GM12878 (cell line): ENCODE measurements around the gene SSR1. TPM values are rescaled to one million over a fixed set of nuclear protein-coding genes. Genes with fewer than 3 reads are reported as not detected.

Experiments used
- ATAC-seq: fragments of 200-7000 bp; cut with Tn5 transposase; 3 replicates; pipeline ENCODE4 v1.9.1; 2020; ENCODE audit warnings: mild to moderate bottlenecking, moderate library complexity
- BruUV-seq: library from RNA; stranded (reverse); fragments of 400-500 nt; replicated peaks from 2 replicates; lab custom pipeline; 2021; lab: Mats Ljungman, UMichigan
- CTCF ChIA-PET: fragments of 300-600 bp; sonication (Branson Sonifier 250); formaldehyde crosslinking; extraction: SDS; loops from one replicate; lab custom pipeline; 2021; ENCODE audit warnings: inconsistent platforms; lab: Yijun Ruan, JAX
- POLR2A ChIA-PET: fragments of 350-600 bp; formaldehyde crosslinking; extraction: SDS; loops from one replicate; lab custom pipeline; 2021; ENCODE audit warnings: inconsistent platforms; lab: Charles Lee
- RAD21 ChIA-PET: fragments of 300-600 bp; sonication (Branson Sonifier 250); formaldehyde crosslinking; loops from one replicate; lab custom pipeline; 2023; ENCODE audit warnings: antibody characterized with exemption; ENCODE audit not compliant: unreplicated experiment; lab: Charles Lee
- SMC1A ChIA-PET: fragments of 300-600 bp; sonication (Branson Sonifier 250); formaldehyde crosslinking; loops from one replicate; lab custom pipeline; 2023; ENCODE audit not compliant: unreplicated experiment, uncharacterized antibody; lab: Charles Lee
- DNase-seq: peaks from one replicate; pipeline ENCODE4 v3.0.0-alpha.2; 2011; ENCODE audit warnings: low read depth, low spot score
- FAIRE-seq: peaks from 3 replicates; lab custom pipeline; 2011; peaks lifted over from hg19 to GRCh38; lab: Jason Lieb, UNC
- H2AFZ ChIP-seq: 2 replicates; pipeline ENCODE4 v1.6.0; 2011; ENCODE audit warnings: low read depth, low read length, control low read depth; ENCODE audit not compliant: control insufficient read depth
- H3K27ac ChIP-seq: 2 replicates; pipeline ENCODE4 v1.5.1; 2011; ENCODE audit warnings: control low read depth; ENCODE audit not compliant: control insufficient read depth, insufficient read depth
- H3K27me3 ChIP-seq, 2 experiments: replicated peaks in 1 of 2; 2 replicates each; pipeline versions ENCODE4 v1.6.0 to v1.6.1; 2011; ENCODE audit warnings: low read length in 1 of 2; ENCODE audit not compliant: control insufficient read depth in 2 of 2, insufficient read depth in 2 of 2
- H3K36me3 ChIP-seq, 2 experiments: 2 replicates each; pipeline ENCODE4 v1.5.1; 2011; ENCODE audit warnings: low read length in 1 of 2; ENCODE audit not compliant: control insufficient read depth in 2 of 2, insufficient read depth in 2 of 2
- H3K4me1 ChIP-seq: 2 replicates; pipeline ENCODE4 v1.6.1; 2011; ENCODE audit warnings: mild to moderate bottlenecking, low read length, moderate library complexity, mixed read lengths; ENCODE audit not compliant: control insufficient read depth, insufficient read depth
- H3K4me2 ChIP-seq: 2 replicates; pipeline ENCODE4 v1.6.0; 2011; ENCODE audit warnings: control low read depth; ENCODE audit not compliant: control insufficient read depth, insufficient read depth
- H3K4me3 ChIP-seq: fragments of 200-600 bp; sonication (generic); 2 replicates; pipeline ENCODE4 v1.5.1; 2016
- H3K79me2 ChIP-seq: 2 replicates; pipeline ENCODE4 v1.6.0; 2011; ENCODE audit warnings: low read length; ENCODE audit not compliant: control insufficient read depth, insufficient read depth
- H3K9ac ChIP-seq: 2 replicates; pipeline ENCODE4 v1.8.0; 2011; ENCODE audit warnings: low read length, control low read depth, mixed read lengths; ENCODE audit not compliant: control insufficient read depth, insufficient read depth
- H3K9me3 ChIP-seq: replicated peaks from 3 replicates; pipeline ENCODE4 v1.5.1; 2011; ENCODE audit warnings: mild to moderate bottlenecking, low read length; ENCODE audit not compliant: control insufficient read depth, insufficient read depth
- H4K20me1 ChIP-seq: 2 replicates; pipeline ENCODE4 v1.6.0; 2011; ENCODE audit not compliant: control insufficient read depth, insufficient read depth
- CBX3 ChIP-seq: fragments of 200-600 bp; sonication (generic); IDR thresholded peaks from 2 replicates; pipeline ENCODE4 v1.6.1; 2016; ENCODE audit warnings: low read depth, borderline replicate concordance
- CHD4 ChIP-seq: fragments of 200-600 bp; sonication (generic); IDR thresholded peaks from 2 replicates; pipeline ENCODE4 v1.6.1; 2016; ENCODE audit warnings: mild to moderate bottlenecking
- EP300 ChIP-seq, 2 experiments: fragments of 150-350 bp in 1 of 2; IDR thresholded peaks; 2 replicates each; pipeline ENCODE4 v1.6.1; 2011 to 2012; ENCODE audit warnings: low read depth in 2 of 2, low read length in 2 of 2, borderline replicate concordance in 1 of 2, improper control_type of control experiment in 1 of 2, inconsistent platforms in 1 of 2; ENCODE audit not compliant: control insufficient read depth in 1 of 2
- IRF4 ChIP-seq: IDR thresholded peaks from 2 replicates; pipeline ENCODE4 v1.6.1; 2011; ENCODE audit warnings: low read depth, low read length
- YBX1 ChIP-seq: fragments of 450-650 bp; IDR thresholded peaks from 2 replicates; pipeline ENCODE4 v1.6.1; 2016; ENCODE audit warnings: antibody characterized with exemption
- WGBS: methylation state at CpG from one replicate; pipeline ENCODE4 v1.1.6; 2016; ENCODE audit warnings: low lambda C conversion rate; ENCODE audit not compliant: insufficient replicate concordance, insufficient coverage; ENCODE audit errors: missing lambda C conversion rate; 5-methylcytosine and 5-hydroxymethylcytosine counted together
- in situ Hi-C: fragments of 300-500 bp; cut with MboI; formaldehyde crosslinking; loops from 9 replicates; pipeline ENCODE4 v1.14.3; 2018; ENCODE audit warnings: mixed read lengths
- intact Hi-C: fragments of 100-400 bp; cut with micrococcal nuclease; formaldehyde crosslinking; loops from one replicate; pipeline ENCODE4 v1.14.2; 2022; ENCODE audit not compliant: unreplicated experiment
- polyA plus RNA-seq, 11 experiments: library from polyadenylated mRNA; depleted of rRNA in 4 of 11; unstranded in 6 of 11; stranded (reverse) in 5 of 11; fragments of >200 nt; fragmentation: Nextera tagmentation in 4 of 11; fragmentation: Illumina TruSeq in 1 of 11; extraction: Ambion mirVana in 4 of 11; extraction: Trizol in 1 of 11; gene quantifications; 1 replicate in 1 of 11; 2 replicates in 10 of 11; pipeline versions ENCODE4 v1.2.1 to v1.2.3, GENCODE V29; 2011 to 2016; ENCODE audit warnings: inconsistent platforms in 2 of 11, missing spikeins in 2 of 11, low read depth in 1 of 11
- total RNA-seq, 4 experiments: library from RNA; depleted of rRNA in 3 of 4; stranded (reverse); fragments of >200 nt in 3 of 4; fragmentation: Illumina TruSeq in 1 of 4; extraction: Trizol in 1 of 4; gene quantifications; 2 replicates each; pipeline versions ENCODE4 v1.2.1 to v1.2.3, GENCODE V29; 2013 to 2021
- TF ChIP-seq, protein P1 (sequence below): fragments of 450-650 bp; formaldehyde crosslinking; IDR thresholded peaks from 2 replicates; pipeline ENCODE4 v1.5.0; 2022; ENCODE audit warnings: mild to moderate bottlenecking, missing genetic modification characterization
- TF ChIP-seq, protein P2 (sequence below): fragments of 450-650 bp; IDR thresholded peaks from 2 replicates; pipeline ENCODE4 v1.6.1; 2017; ENCODE audit warnings: antibody characterized with exemption, mild to moderate bottlenecking, moderate library complexity

SSR1 gene
- total and polyA plus RNA-seq, 10 of the 15 experiments (the other 5 are each of a cell fraction or from before 2014, with no cell fraction given), result 42.0 to 209 (median 128) TPM

GRCh38 chr6:7239590-7239948, 73.4 kb downstream of the SSR1 start:
- intact Hi-C loops (loop anchor here (5.0 kb wide), 3 partner anchors 82 to 322 kb away; partner anchors contain the start of gene RREB1), in situ Hi-C loops (no loop called here)
- Histone ChIP-seq H3K4me1 (peaks cover 66% of the 10 kb centered on the region), H2AFZ (no peak overlapping the region), H3K9ac (no peak overlapping the region), H3K27ac (no peak overlapping the region; the same call in 1 of the 2 replicates), H4K20me1 (no peaks in the 10 kb centered on the region; the same call in none of the 2 replicates), H3K9me3 (no peaks in the 10 kb centered on the region; the same call in 2 of the 3 replicates), H3K4me3 (no peak overlapping the region), H3K4me2 (no peak overlapping the region), H3K79me2 (peaks cover 32% of the 10 kb centered on the region), H3K27me3 (no peaks in the 10 kb centered on the region), H3K36me3 (peaks cover 7 to 36% of the 10 kb centered on the region in 2 experiments)
- POLR2A ChIA-PET, result interaction anchor here (2.2 kb wide), 1 partner anchor 104 kb away, joined by 8 read pairs; no protein-coding TSS in a partner anchor
- SMC1A ChIA-PET, result interaction anchor here (1.1 to 4.3 kb wide), 8 partner anchors 119 to 562 kb away, joined by 3 to 35 read pairs (median 8); no protein-coding TSS in a partner anchor
- RAD21 ChIA-PET, result interaction anchor here (0.9 to 4.3 kb wide), 8 partner anchors 83 to 563 kb away, joined by 3 to 19 read pairs (median 4); no protein-coding TSS in a partner anchor
- ATAC-seq, result no peak
- FAIRE-seq, result no peak
- WGBS, result 94% methylated on average over 5 of the region's 5 CpGs
- DNase-seq, result no peak
- TF ChIP-seq YBX1 (no peak), CHD4 (no peak), CBX3 (no peak)
- no TSS peak for BruUV-seq
- CTCF ChIA-PET, result interaction anchor here (0.6 to 3.5 kb wide), 24 partner anchors 13 to 649 kb away, joined by 3 to 25 read pairs (median 4); no protein-coding TSS in a partner anchor

DNA sequence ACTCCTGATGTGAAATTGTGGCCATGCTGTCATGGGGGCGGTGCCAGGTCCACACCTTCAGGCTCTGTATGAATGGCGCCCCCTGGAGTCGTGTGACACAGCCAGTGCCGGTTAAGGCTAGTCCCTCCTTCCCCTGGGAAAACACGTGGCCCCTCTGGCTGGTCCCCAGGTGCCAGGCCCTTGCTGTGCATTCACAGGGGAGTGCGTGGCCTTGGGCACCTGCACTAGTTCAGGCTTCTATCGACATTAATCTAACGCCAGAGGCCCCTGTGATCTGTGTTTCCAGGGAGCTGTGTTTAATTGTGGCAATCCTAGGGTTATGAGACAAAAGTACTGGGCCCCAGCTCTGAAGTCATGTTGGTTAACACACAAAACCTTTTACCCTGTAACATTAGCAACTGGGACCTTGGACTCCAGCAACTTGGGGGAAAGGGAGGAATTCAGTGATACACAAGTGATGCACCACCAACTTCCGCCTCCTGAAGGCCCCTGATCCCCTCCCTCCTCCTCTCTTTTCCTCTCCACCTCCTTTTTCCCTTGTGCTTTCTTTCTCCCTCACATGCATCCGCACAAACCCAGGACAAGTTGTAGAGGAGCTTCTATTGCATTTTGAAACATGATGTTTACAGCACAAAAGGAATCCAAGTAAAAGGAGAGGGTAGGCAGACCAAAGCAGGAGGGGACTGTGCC, 74.0 kb downstream of the SSR1 start:
- peaks cover 35% of the 10 kb centered on the region for H3K79me2 ChIP-seq
- H3K4me1 ChIP-seq, result peaks cover 71% of the 10 kb centered on the region
- no TSS peak for BruUV-seq
- ATAC-seq (peak; percentile 74), DNase-seq (no peak), FAIRE-seq (peak; percentile 72)
- no peak overlapping the region for H3K4me3 ChIP-seq
- H3K27ac ChIP-seq, result peak overlapping the region; percentile 38
- no peaks in the 10 kb centered on the region; the same call in 2 of the 3 replicates for H3K9me3 ChIP-seq
- H3K9ac ChIP-seq, result no peak overlapping the region
- no peak overlapping the region for H3K4me2 ChIP-seq
- ChIA-PET POLR2A (interaction anchor here (0.7 to 2.2 kb wide), 2 partner anchors 40 to 104 kb away, joined by 4 to 8 read pairs; no protein-coding TSS in a partner anchor), SMC1A (interaction anchor here (1.0 to 4.3 kb wide), 15 partner anchors 30 to 564 kb away, joined by 3 to 35 read pairs (median 5); no protein-coding TSS in a partner anchor), RAD21 (interaction anchor here (0.9 to 4.3 kb wide), 13 partner anchors 36 to 562 kb away, joined by 3 to 19 read pairs (median 4); no protein-coding TSS in a partner anchor), CTCF (interaction anchor here (0.6 to 3.5 kb wide), 41 partner anchors 12 to 648 kb away, joined by 3 to 25 read pairs (median 4); no protein-coding TSS in a partner anchor)
- H3K27me3 ChIP-seq, result no peaks in the 10 kb centered on the region
- intact Hi-C loops, result loop anchor here (5.0 kb wide), 3 partner anchors 82 to 322 kb away; partner anchors contain the start of gene RREB1
- no peak overlapping the region for H2AFZ ChIP-seq
- peaks cover 7 to 34% of the 10 kb centered on the region in 2 experiments for H3K36me3 ChIP-seq
- 31% methylated on average over 10 of the region's 10 CpGs for WGBS
- H4K20me1 ChIP-seq, result no peaks in the 10 kb centered on the region; the same call in 1 of the 2 replicates
- in situ Hi-C loops, result no loop called here
- TF ChIP-seq IRF4 (no peak), EP300 (IDR thresholded peaks at IDR 0.05; ENCODE audit: borderline replicate concordance in 1 of 2, control insufficient read depth in 1 of 2, low read depth in 2 of 2, low read length in 2 of 2) (no peak)
- TF ChIP-seq, protein P1, sequence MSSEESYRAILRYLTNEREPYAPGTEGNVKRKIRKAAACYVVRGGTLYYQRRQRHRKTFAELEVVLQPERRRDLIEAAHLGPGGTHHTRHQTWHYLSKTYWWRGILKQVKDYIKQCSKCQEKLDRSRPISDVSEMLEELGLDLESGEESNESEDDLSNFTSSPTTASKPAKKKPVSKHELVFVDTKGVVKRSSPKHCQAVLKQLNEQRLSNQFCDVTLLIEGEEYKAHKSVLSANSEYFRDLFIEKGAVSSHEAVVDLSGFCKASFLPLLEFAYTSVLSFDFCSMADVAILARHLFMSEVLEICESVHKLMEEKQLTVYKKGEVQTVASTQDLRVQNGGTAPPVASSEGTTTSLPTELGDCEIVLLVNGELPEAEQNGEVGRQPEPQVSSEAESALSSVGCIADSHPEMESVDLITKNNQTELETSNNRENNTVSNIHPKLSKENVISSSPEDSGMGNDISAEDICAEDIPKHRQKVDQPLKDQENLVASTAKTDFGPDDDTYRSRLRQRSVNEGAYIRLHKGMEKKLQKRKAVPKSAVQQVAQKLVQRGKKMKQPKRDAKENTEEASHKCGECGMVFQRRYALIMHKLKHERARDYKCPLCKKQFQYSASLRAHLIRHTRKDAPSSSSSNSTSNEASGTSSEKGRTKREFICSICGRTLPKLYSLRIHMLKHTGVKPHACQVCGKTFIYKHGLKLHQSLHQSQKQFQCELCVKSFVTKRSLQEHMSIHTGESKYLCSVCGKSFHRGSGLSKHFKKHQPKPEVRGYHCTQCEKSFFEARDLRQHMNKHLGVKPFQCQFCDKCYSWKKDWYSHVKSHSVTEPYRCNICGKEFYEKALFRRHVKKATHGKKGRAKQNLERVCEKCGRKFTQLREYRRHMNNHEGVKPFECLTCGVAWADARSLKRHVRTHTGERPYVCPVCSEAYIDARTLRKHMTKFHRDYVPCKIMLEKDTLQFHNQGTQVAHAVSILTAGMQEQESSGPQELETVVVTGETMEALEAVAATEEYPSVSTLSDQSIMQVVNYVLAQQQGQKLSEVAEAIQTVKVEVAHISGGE (CRISPR knock-in tag), result no peak
- TF ChIP-seq, protein P2, sequence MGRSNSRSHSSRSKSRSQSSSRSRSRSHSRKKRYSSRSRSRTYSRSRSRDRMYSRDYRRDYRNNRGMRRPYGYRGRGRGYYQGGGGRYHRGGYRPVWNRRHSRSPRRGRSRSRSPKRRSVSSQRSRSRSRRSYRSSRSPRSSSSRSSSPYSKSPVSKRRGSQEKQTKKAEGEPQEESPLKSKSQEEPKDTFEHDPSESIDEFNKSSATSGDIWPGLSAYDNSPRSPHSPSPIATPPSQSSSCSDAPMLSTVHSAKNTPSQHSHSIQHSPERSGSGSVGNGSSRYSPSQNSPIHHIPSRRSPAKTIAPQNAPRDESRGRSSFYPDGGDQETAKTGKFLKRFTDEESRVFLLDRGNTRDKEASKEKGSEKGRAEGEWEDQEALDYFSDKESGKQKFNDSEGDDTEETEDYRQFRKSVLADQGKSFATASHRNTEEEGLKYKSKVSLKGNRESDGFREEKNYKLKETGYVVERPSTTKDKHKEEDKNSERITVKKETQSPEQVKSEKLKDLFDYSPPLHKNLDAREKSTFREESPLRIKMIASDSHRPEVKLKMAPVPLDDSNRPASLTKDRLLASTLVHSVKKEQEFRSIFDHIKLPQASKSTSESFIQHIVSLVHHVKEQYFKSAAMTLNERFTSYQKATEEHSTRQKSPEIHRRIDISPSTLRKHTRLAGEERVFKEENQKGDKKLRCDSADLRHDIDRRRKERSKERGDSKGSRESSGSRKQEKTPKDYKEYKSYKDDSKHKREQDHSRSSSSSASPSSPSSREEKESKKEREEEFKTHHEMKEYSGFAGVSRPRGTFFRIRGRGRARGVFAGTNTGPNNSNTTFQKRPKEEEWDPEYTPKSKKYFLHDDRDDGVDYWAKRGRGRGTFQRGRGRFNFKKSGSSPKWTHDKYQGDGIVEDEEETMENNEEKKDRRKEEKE, result no peak
